GM18951 (cell line): ENCODE results near the gene FXYD5.
"Not testable (repeated sequence)": the region's sequence is repeated elsewhere in the genome, so short reads cannot be mapped to it uniquely, and the experiment has no call there.

Source experiments
- POLR2A ChIP-seq: IDR thresholded peaks from 4 replicates; pipeline ENCODE4 v1.6.1; 2011; ENCODE audit warnings: mild to moderate bottlenecking; ENCODE audit not compliant: insufficient read length, insufficient read depth; ENCODE audit errors: extremely low read depth
- in situ Hi-C: fragments of 300-500 bp; cut with MboI; formaldehyde crosslinking; loops from one replicate; pipeline ENCODE4 v1.12.0; 2022; ENCODE audit warnings: low sequenced_read_pairs, mixed read lengths, inconsistent platforms; ENCODE audit not compliant: unreplicated experiment

FXYD5 gene

DNA sequence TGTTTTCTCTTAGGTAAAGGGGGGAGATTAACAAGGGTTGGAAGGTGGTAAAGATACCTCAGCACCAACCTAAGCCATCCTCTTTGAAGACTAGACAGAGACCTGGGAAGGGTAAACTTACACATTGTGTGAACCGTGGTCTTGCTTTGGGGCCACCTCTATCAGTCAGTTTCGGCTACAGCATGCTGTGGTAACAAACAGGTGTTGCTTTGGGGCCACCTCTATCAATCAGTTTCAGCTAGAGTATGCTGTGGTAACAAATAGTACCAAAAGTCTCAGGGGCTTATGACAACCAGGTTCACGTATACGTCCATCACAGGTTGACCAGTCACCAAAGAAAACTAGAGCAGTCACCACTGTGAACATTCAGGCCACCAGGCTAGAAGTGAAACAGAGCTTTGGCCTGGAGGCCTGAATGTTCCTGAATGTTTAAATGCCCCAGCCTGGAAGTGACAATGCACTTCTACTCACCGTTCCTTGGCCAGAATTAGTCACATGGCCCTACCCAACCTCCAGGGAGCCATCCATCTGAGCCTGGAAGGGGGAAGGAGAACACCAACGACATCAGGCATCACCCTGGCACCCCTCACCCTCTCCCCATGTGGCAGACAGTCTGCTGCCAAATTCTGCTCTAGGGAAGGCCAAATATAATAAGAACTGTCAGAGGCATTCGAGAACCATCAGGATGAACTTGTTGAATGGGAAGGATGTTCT is 7.6 kb upstream of the FXYD5 start:
- TF ChIP-seq POLR2A, result no peak
- in situ Hi-C loops, result no loop called here

DNA sequence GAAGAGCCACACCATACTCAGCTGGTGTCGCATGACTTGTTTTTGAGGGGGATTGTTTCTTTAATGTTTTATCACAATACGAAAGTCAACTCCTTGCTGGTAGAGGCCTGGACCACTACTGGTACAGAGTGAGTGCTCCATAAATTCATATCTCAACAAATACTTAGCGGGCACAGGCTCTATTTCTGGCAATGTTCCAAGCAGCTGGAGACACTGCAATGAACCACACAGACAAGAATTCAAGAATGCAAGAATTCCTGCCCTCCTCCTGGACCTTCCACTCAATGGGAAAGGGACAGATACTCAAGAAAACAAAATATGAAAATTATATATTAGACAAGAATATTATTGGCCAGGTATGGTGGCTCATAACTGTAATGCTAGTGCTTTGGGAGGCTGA is 5.1 kb upstream of the FXYD5 start:
- no peak for TF ChIP-seq POLR2A
- in situ Hi-C loops, result no loop called here

DNA sequence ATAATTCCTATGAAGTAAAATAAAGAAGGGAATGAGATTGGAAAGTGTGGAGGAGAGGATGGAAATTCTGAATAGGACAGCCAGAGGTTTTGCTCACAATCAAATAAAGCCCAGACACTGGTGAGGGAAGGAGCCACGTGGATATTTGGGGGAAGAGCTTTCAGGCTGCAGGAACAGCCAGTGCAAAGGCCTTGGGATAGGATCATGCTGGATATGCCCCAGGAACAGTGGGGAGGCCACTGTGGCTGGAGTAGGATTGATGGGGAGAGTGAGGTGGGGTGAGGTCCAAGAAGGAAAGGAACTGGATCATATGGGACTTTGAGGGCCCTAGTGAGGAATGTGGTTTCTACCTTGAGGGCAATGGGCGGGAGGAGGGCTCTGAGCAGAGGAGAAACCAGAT is 4.1 kb upstream of the FXYD5 start:
- no peak for TF ChIP-seq POLR2A
- in situ Hi-C loops, result no loop called here

DNA sequence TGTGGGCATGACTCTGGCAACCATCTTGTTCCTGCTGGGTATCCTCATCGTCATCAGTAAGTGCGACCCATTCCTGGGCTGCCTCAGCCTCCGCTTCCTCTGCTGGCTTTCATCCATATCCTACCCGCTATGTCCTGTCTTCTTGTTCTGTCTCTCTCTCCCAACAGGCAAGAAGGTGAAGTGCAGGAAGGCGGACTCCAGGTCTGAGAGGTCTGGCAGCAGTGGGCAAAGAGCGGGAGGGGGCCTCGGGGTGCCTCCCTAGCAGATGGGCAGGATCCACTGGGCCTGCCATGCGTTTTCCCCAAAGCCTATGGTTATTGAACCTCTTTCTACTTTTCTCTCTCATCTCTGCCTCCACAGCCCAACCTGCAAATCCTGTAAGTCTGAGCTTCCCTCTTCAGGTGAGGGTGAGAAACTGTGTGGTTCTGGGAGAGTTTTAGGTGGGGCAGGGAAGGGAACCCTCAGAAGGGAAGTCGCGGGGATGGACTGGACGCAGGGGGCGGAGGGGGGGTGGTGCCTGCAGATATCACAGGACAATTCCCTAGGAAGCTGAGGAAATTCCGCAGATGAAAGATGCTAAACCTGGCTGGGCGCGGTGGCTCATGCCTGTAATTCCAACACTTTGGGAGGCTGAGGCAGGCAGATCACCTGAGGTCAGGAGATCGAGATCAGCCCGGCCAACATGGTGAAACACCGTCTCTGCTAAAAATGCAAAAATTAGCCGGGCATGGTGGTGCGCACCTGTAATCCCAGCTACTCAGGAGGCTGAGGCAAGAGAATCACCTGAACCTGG is 3.1 kb upstream of the FXYD5 start:
- in situ Hi-C loops, result no loop called here
- TF ChIP-seq POLR2A, result no peak

DNA sequence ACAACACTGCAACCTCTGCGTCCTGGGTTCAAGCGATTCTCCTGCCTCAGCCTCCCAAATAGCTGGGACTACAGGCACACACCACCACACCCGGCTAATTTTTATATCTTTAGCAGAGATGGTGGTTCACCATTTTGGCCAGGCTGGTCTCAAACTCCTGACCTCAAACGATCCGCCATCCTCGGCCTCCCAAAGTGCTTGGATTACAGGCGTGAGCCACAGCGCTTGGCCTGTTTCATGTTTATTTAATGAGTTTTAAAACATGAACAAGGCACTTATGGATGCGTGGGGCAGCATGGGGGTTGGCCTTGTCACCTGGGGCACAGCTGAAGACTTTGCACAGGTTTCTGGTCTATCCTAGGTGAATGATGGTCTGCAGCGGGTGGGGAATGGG is 1.4 kb upstream of the FXYD5 start:
- in situ Hi-C loops, result not testable (repeated sequence)

DNA sequence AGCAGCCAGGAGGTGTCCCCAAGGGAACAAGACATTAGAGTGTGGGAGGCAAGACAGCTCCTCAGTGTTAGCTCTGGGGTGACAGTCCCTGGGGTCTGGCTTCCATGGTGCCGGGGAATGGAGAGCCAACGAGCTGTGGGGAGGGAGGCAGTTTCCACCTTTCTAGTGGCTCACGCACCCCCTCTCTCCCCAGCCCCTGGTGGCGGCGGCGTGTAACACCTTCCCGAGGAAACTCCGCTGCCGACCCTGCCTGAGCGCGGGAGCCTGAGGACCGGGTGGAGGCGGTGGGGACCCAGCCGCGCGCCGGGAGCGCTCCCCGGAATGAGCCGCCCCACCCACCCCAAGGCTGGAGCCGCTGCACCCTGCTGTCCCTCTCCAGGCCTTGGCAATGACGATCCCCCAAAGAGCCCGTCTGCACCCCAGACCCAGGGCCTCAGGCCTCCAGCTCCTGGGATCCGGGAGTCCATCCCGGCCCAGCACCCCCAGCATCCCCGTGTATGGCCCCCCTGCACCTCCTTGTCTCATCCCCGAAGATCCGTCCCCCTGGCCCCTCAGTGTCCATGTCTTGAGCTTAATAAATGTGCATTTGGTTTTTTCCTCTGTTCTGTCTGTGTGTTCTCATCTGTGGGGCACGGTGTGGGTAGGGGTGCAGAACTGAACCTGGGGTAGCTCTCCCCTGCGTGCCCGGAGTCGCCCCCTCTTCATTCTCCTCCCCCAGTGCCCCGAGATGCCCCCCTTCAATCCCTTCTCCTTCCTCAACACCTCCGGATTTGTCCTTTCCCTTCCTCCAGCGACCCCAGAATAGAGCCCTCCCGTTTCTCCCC is 622 bp upstream of the FXYD5 start:
- in situ Hi-C loops, result no loop called here

DNA sequence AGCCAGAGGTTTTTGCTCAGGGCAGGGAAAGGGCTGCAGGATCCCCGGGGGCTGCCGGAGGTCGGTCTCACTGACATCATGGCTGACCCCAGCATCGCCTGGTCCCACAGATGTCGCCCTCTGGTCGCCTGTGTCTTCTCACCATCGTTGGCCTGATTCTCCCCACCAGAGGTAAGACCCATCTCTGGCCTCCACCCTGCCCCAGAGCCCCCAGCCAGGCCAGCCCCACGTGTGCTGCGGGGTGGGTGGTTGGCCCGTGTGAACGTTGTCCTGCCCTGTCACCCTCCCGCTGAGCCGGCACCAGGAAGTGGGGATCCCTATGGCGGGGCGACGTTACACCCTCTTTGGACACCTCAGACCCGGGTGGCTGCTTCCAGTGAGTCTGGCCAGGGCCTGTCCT is 906 bp downstream of the FXYD5 start:
- TF ChIP-seq POLR2A, result no peak
- in situ Hi-C loops, result no loop called here

More for the DNA sequence above, 622 bp upstream of the FXYD5 start:
- peak; percentile 33 for TF ChIP-seq POLR2A

DNA sequence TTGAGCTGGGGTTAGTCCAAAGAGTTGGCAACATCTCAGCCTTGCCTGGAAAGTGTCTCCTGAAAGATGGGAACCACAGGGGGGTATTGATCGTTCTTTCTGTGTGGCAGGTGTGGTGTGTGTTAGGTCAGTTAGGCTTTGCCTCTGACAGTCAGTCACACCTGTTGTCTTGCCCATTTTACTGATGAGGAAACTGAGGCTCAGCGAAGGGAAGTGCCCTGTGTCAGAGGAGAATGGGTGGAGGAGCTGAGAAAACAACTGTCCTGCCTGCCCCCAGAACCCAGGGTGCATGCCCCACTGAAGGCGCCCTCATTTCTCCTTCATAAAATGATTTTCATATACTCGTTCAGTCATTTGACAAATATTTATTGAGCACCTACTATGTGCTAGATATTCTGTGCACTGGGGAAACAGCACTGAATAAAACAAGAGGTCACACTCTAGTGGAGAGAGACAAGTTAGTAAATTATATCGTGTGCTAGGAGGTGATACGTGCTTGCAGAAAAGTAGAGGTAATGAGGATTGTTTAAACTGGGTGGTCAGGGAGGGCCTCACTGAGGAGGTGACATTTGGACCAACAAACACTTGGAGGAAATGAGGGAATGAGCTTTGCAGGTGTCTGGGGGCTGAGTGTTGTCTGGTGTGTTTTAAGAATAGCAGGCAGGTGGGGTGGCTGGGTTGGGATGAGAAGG is 1.6 kb downstream of the FXYD5 start:
- in situ Hi-C loops, result no loop called here
- TF ChIP-seq POLR2A, result no peak

DNA sequence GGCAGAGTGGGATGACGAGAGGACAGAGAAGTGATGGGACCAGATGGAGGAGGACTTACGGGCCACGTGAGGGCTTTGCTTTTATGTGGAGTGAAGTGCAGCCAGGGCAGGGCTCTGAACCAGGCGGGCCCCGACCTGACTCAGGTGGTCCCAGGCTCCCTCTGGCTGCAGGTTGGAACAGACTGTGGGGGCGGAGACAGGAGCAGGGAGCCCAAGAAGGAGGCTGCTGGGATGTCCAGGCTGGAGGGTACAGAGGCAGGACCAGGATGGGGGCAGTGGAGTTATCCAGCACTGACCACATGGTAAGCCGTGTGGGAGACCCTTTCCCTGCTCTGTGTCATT is 2.1 kb downstream of the FXYD5 start:
- in situ Hi-C loops, result no loop called here
- TF ChIP-seq POLR2A, result no peak

DNA sequence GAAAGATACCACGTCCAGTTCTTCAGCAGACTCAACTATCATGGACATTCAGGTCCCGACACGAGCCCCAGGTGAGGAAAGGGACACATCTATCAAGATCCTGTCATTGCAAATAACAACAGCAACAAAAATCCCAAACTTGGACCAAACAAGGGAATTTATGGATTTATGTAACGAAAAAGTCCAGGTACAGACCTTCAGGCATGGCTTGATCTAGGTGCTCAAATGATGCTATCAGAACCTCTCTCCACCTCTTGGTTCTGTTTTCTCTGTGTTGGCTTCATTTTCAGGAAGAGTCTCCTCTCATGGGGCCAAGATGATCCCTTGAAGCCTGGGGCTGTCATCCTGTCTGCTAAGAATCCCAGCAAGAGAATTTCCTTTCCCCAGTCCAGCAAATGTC is 2.9 kb downstream of the FXYD5 start:
- TF ChIP-seq POLR2A, result no peak
- in situ Hi-C loops, result no loop called here

DNA sequence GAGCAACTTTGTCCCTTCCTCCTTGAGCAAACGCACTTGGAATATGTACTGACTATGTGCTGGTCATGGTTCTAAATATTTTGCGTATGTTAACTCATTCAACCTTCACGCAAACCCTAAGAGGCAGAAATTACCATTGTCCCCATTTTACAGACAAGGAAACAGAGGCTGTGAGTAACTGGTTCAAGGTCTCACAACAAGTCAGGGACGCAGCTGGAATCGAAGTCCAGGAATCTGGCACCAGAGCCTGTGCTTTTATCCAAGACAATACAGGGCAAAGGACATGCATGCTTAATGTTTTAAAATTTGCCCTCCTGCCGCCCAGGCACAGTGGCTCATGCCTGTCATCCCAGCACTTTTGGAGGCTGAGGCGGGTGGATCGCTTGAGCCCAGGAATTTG is 5.1 kb downstream of the FXYD5 start:
- in situ Hi-C loops, result no loop called here
- no peak for TF ChIP-seq POLR2A

DNA sequence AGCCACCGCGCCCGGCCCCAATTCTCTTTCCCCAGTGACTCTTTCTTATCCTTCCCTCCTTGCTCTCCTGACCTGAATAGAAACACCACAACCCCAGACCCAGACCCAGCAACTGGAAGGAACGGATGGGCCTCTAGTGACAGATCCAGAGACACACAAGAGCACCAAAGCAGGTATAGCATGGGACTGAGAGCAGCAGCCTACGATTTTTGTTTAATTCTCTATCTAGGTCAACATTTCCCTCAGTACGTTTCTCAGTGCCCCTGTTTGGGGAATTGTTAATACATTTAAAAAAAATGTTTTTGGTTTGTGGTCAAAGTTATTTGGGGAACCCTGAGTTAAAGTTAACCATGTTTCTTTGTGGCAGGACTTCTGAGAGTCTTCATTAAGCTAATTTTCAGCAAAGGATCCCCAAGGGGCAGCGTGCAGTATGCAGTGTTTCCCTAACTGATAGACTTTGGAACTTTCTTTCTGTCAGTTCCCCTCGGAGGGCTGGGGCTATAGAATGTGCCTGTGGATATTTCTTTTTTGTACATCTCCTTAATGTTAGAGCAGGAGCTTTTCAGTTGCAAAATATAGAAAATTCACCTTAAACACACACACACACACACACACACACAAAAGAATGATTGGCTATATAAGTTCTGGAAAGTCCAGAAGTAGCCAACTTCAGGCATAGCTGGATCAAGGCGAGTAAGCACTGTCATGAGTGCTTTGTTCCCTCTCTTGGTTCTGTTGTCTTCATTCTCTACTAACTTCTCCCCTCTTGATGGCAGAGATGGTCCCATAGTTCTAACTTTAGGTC is 6.3 kb downstream of the FXYD5 start:
- TF ChIP-seq POLR2A, result no peak
- in situ Hi-C loops, result no loop called here
